ENCODE results near the gene HES2.
"Not testable (repeated sequence)": the region's sequence is repeated elsewhere in the genome, so short reads cannot be mapped to it uniquely, and the experiment has no call there.

HES2 gene, protein sequence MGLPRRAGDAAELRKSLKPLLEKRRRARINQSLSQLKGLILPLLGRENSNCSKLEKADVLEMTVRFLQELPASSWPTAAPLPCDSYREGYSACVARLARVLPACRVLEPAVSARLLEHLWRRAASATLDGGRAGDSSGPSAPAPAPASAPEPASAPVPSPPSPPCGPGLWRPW
- total RNA-seq = 0 to 0.04 reads per million in 2 donors

DNA sequence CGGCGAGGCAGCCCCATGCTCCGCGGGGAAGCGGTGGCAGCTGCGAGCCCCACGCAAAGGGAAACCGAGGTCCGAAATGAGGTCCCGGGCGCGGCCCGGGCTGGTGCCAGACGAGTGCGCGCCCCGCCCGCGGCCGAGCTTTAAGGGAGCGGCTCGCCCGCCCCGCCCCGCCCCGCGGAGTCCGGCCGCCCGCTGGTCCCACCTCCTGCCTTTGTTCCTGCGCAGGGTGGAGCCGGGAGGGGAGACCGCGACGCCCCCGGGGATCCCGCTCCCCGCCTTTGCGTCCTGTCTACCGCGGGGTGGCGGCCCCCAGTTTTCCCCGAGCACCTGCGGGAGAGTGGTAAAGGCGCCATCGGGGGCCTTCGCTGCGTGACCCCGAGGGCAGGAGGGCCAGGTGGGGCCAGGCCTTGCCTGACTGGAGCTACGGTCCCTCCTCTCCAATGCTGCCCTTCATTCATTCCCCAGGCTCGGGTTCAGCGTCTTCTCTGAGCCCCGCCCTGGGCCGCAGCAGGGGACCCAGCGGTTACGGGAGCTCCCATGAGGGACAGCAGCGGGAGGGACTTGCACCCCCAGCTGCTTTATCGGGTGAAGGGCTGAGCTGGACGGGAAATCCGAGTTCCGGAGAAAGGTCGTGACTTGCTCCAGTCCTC is at the start of gene HES2:
Gene HES2 (minus strand): TSS at position 116 of the 650 bp plus-strand sequence. CDS start 99 bp downstream, at position 17.
- DNase-seq = no peak

DNA sequence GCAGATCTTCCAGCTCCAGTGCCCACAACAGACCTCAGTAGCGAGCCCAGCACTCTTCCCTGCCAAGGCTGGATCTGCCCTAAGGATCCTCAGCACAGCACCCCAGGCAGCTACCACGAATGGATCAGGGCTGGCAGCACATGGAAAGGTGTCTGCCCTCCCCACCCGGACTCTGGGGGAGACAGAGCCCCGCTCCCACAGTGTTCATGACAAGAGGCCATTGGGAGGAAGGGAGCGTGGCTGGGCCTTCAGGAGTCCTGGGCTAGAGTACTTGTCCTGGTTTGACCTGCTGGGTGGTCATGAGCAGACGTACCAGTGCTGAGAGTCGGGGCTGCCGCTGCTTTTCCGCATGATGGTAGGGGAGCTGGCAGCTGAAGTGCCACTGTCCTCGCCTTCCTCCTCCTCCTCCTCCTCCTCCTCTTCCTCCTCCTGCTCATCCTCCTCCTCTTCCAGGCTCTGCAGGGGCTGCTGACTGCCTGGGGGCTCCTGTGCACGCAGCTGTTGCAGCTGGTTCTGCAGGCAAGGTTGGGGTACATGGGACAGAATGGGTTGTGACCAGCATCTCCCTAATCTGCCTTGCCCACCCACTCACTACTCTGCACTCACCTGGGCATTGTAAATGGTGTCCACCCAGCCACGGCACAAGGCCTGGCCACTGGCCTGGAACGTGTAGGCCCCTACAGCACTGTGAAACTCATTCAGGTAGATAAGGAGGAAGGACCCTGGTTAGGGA is 49.2 kb upstream of the HES2 start:
- no peak for DNase-seq

DNA sequence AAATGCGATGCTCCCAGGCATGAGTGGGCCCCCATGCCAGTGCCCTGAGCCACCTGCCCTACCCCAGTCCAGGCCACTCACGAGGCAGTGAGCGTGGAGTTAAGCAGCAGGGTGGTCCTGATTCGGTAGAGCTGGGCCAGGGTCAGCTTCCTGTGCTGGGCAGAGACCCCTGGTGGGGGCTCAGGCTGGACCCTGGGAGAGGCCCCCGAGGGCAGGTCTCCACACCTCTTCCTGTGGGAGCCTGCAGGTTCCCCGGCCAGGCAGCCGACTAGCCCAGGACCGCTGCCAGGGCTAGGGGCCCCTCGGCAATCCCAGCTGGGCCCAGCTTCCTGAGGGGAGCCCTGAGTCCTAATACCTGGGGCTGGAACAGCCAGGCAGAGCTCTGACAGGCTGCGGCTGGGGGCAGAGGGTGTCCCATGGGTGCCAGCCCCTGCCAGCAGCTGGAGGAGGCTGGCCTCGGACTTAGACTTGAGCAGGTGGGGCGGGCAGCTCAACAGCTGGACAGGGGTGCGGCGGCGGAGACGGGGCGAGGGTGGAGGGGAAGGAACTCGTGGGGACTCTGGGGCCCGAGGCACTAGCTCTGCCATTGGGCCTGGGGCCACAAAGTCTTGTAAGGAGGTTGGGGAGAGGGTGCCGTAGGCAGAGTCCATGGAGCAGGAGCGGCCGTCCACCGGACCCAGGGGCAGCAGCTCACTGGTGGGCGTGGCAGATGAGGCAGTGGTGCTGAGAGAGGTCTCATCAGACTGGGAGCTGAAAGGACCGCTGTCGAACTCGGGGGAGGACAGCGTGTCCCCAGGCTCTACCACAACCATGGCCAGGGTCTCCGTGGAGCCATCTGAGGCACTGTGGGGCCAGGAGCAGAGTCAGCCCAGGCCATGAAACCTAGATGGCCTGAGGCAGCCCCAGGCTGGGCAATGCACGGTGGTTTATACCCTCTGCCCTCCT is 48.3 kb upstream of the HES2 start:
- no peak for DNase-seq

DNA sequence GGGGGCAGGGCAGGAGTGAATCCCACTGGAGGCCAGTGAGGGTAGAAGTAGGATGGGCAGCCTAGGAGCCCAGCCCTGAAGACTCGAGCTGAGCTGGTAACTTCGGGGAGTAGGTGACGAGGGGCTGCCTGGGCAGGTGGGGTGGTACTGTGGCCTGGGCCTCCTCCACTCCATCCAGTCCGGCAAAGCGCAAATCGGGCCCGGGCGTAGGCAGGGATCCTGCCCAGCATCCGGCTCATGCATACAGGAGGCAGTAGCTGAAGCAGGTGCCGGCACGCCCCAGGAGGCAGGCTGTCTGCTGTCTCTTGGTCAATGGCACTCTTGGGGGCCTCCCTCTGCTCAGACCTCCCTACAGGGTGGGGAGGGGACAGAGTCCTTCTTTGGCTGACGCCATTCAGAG is 47.5 kb upstream of the HES2 start:
- DNase-seq = no peak

DNA sequence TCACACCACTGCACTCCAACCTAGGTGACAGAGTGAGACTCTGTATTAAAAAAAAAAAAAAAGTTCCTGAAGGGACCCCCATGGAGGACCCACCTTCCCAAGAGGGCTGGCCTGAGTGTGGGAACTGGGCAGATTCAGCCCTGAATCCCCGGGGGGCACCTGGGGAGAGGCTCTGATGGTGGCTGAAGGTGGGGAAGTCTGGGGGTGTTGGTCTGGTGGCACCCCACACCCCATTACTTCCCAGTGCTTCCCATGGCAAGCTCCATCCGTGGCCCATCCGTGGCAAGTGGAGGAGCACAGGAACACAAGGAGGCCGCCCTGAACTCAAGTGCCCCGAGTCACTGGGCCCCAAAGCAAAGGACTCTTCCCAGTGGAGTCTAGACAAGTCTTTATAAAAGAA is 47.0 kb upstream of the HES2 start:
- DNase-seq = no peak

DNA sequence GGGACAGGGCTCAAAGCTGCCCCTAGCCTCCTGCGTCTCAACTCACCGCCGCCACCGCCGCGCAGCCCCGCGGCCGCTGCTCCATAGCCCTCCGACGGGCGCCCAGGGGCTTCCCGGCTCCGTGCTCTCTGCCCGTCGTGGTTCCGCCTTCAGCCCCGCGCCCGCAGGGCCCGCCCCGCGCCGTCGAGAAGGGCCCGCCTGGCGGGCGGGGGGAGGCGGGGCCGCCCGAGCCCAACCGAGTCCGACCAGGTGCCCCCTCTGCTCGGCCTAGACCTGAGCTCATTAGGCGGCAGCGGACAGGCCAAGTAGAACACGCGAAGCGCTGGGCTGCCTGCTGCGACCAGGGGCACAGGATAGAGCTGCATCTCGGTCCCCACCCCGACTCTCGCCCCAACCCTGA is 46.3 kb upstream of the HES2 start, which contains the start of gene TNFRSF25:
Gene TNFRSF25 (minus strand): TSS at position 151 of the 400 bp plus-strand sequence. CDS start 66 bp downstream, at position 85.
- DNase-seq = peak; percentile 58

DNA sequence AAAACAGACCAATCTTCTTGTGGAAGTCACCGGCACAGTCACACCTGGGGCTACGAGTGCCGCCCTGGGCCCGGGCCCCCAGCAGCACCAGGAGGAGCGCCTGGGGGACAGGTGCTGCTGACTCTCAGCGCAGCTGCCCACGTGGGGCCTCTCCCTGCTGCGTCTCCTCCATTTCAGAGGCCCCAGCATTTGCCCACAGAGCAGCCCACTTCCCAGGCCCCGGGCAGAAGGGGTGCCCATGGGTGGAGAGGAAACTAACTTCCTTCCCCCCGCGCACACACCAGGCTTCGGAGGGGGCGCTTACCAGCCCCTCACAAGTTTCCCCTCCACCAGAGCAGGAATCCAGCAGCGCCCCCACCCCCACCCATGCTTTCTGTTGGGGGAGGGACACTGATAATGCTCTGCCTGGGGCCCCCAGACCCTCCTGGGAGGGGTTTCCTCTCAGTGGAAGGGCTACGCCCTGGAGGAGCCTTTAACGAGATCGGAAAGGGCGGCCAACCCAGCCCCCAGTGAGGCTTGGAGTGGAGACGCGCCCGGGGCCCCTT is 45.8 kb upstream of the HES2 start:
- DNase-seq = no peak

DNA sequence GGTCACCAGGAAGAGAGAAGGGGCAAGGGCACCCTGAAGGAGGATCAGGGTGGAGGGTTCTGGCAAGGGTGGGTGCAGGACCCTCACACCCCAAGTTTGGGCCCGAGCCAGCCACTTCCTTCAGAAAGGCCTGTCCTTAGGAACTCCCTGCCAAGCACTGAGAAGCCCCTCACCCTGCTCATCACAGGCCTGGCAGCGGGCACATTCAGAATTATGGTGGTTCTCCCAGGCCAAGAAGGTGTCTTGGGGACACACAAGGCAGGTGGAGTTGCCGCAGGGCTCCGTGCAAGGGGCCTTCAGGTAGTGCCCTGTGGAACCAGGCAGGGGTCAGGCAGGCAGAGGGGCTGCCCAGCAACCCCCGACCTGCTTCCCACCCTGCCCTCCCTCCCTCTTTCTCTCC is 45.2 kb upstream of the HES2 start:
- DNase-seq = no peak

DNA sequence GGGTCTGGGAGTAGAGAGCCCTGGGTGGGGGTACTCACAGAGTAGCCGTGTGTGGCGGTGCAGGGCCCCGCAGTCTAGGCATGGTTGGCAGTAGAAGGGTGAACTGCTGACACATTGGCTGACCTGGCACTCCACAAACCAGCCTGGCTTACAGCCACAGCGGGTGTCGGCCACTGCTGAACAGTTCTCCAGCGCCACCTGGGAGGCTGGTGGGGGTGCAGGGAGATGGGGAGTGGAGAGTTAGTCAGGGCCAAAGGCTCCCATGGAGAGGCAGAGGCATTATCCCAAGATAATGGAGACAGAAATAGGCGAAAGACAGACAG is 44.8 kb upstream of the HES2 start:
- no peak for DNase-seq

DNA sequence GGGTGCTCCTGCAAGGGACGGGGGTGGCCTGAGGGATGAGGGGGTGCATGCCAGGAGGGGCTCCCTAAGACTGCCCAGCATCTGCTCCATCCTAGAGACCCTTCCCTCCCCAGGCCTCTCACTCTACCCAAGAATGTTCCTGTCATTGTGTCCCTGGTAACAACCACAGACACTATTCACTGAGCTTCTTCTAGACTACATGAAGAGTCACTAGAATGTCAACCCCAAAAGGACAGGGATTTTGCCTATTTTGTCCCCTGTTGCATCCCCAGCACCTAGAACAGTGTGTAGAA is 43.3 kb upstream of the HES2 start:
- DNase-seq = no peak

DNA sequence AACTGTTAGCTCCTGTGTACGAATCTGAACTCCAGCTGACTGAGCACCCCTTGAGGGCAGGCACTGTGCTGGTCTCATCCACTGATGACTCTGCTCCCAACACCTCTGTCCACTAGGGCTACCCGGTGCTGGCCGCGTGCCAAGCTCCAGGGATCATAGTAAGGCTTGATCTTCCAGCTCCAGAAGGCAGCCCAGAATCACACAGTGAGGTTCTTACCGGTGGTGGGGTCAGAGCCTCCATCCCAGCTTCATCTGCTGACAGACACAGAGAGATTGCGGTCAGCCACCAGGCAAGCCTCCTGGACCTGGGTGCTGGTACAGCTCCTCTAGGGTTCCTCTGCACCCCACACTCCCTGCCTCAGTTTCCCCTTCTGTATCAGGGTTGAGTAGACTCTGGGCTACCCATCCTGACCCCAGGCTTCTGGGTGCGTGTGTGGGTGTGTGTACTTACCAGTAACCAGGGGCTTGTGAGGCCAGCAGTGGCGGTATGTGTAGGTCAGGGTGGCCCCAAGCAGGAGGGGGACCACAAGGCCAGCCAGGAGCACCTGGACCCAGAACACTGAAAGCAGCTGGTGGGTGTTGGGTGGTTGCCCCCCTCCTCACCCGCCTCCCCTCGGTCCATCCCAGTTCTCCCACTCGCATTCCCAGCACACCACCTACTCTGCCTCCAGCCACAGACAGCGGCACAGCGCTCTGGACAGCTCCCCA is 42.8 kb upstream of the HES2 start:
- no peak for DNase-seq

DNA sequence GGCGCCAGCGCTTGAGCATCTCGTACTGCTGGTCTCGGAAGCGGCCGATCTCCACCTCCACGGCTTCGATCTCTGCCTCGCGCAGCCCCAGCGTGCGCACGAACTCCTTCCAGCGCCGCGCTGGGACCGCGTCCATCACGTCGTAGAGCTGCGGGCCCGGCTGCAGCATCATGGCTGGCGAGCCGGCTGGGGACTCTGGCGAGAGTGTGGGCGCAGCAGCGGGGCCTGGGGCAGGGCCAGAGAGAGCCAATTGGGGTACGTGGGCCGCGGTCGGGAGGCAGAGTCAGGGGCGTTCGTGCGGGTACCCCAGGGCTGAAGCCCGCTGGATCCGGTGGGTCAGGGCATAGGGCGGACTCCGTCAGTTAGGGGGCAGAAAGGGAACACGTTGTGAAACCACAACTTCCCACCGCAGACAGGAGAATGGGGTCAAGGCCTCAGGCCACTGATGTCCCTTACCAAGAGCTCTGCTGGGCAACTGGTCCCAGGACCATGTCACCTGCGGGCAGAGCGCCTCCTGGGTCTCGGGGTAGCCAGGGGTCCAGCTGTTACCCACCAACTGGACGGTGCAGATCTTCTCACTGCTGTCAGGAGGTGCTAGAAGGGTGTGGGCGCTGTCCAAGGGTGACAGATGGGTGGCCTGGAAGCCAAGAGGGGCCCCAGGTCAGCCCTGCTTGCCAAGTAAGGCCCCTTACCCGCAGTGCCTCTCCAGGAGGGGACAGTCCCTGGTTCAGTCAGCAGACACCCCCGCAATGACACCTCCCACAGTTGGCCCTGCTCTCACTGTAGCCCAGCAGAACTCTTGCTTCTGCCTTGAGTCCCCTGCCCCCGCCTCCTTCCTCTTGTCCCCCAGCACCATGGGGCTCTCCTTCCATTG is 42.1 kb upstream of the HES2 start:
- DNase-seq = no peak

DNA sequence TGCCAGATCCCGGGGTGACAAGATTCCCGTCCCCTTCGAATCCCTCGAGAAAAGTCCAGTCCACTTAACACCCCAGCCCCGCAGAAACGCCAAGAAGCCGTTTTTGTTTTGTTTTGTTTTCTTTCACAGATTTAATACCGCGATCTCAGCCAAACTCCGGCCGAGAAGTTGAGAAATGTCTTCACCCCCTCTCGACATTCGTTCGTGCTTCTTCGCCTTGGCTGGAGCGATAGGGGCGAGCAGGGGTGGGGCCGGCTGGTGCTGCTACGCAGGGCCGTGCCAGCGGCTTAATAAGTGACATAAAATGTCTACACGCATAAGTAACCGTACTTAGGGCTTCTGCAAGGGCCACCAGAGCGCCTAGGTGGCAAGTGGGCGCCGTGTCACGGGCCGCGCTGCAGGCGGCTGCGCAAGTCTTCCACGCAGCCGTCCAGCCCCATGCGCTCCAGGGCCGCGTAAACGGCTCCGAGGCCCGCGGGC is 41.4 kb upstream of the HES2 start:
- DNase-seq = no peak

DNA sequence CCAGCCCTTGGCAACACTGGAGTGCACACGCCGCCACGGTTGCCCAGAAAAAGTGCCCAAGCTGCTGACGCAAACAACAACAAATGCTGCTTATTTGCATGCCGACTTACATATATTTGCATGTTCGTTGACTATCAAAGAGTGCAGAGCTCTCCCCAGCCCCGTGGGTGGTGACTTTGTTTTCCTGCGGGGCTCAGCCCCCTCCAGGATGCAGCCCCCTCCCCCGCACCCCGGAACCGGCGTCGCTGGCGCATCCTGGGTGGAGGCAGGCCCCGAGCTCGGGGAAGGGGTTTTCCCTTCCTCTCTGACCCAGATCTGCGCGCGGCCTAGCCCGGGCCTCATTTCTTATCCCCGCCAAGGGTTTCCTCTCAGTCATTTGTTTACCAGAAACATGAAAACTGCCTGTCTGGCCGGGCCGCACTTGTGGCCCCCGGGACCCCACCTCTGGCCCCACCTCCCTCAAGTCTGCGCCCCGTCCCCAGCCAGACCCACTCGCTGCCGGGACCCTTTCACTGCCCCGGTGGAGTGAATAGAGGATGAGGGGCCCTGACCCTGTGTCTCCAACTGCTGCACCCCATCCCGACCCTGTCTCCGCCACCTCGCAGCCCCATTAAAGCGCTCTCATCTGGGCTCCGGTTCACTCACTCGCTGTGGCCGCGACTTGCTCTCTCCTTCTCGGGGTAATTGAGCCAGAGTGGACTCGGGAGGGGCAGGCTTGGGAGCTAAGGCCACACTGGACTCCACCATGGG is 40.8 kb upstream of the HES2 start:
- DNase-seq = peak; percentile 87

DNA sequence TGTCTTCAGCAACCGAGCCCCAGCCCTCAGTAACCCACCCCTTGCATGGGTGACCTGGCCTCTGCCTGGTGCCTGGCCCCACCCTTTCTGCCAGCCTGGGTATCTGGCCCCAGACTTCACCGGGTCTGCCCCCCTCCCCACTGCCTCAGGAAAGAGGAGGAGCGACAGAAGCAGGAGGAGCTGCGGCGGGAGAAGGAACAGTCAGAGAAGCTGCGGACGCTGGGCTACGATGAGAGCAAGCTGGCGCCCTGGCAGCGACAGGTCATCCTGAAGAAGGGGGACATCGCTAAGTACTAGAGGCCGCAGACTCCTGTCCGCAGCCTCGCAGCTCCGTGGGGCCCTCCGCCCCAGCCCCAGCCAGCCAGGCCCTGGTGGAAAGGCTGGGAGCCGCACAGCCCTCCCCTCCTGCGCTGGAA is 40.1 kb upstream of the HES2 start:
- DNase-seq = peak; percentile 43

DNA sequence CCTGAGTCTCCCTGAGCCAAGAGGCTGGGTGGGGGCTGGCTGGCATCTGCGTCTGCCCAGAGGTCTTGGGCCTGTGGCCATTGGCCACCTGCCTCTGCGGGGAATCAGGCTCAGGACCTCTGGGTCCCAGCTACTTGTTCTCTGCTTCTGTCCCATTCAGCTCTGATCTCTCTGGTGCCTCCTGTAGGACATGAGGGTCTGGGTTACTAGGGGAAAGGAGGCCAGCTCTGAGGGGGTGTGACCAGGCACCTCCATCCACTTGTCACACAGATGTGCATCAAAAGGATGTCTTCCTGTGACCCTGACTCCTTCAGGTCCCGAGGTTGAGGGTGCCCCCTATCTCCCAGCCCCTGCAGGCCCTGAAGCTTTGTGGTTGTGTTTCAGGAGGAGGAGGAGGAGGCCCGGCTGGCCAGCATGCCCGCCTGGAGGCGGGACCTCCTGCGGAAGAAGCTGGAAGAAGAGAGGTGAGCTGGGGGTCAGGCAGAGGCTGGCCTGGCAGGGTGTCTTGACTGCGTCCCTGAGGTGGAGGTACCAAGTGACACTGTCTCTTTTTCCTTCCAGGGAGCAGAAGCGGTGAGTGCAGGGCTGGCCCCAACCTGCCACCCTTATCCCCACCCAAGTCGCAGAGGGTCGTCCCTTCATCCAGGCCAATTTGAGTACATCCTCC is 37.2 kb upstream of the HES2 start:
- no peak for DNase-seq

DNA sequence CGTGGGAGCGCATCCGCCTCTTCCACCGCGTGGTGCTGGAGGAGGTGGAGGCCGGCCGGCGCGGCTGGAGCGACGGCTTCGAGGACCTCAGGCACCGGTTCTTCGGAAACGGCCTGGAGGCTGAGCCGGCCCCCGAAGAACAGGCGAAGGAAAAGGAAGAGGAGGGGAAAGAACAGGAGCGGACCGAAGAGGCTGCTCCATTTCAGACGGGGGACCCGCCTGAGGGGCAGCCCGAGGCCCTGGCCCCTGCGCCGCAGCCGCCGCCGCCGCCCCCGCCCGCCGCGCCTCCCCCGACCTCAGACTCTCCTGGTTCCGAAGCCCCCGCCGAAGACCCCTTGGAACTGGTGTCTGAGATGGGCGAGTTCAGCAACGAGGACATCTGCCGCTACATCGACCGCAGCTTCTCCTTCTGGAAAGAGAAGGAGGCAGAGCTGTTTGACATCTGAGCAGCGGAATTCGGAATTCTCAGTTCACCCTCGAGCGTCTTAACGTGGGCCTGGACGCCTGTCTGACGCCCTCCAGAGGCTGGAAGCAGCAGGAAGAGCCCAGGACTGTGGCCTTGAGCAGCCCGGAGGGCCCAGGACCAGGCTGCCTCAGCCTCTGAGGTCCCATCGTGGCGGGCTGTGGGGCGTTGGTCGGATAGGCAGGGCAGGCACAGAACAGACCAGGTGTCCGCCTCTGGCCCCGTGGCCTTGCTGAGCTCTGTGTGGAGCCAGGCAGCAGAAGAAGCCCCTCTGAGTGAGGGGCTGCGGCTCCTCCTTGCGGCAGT is 36.2 kb upstream of the HES2 start:
- not testable (repeated sequence) for DNase-seq

DNA sequence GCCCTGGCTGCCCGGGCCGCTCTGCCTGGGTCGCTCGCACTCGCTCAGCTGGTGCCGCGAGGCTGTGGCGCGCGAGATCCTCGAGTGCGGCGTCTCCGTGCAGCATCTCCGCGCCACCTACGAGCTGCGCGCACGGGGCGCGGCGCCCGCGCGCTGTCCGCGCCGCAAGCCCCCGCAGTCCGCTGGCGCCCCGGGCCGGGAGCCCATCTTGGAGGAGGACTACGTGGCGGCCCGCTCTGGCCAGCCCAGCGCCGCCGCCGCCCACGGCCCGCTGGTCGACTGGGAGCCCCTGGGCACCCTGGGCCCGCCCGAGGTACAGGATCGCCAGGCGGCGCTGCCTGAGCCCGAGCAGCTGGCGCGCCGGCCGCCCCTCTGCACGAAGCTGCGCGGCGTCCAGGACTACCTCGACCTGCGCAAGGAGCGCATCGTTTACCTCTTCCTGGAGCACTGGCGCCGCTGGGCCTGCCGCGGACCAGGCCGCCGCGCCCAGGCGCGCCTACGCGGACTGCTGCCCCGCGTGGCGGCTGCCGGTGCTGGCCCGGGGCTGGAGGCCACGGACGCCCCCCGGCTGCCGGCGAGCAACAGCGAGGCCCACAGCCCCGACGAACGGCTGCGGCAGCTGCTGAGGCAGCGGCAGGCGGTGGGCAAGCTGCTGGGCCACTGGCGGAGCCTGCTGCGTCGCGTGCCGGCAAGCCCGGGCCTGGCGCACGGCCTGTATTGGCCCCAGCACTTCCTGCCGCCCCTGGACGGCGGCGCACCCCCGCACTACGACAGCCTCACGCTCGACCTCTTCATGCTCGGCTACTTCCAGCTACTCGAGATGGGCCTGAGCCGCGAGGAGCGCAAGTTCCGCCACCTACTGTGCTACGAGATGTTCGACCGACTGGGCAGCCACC is 35.4 kb upstream of the HES2 start:
- DNase-seq = no peak

All from activated gamma-delta T cell (primary cell).